Stimulated activated CD8-positive, alpha-beta memory T cell treated with anti-CD3 and anti-CD28 coated beads, Interleukin-15, amount 100 ng/mL, for 4 hours (primary cell): ENCODE data around the gene PI4K2B.
"Not testable (repeated sequence)": the region's sequence is repeated elsewhere in the genome, so short reads cannot be mapped to it uniquely, and the experiment has no call there.

ENCODE experiments used
- DNase-seq, 2 donors: peaks; one replicate each; pipeline ENCODE4 v3.0.0-alpha.2; 2020; ENCODE audit warnings: low read depth in 2 of 2

PI4K2B gene

DNA sequence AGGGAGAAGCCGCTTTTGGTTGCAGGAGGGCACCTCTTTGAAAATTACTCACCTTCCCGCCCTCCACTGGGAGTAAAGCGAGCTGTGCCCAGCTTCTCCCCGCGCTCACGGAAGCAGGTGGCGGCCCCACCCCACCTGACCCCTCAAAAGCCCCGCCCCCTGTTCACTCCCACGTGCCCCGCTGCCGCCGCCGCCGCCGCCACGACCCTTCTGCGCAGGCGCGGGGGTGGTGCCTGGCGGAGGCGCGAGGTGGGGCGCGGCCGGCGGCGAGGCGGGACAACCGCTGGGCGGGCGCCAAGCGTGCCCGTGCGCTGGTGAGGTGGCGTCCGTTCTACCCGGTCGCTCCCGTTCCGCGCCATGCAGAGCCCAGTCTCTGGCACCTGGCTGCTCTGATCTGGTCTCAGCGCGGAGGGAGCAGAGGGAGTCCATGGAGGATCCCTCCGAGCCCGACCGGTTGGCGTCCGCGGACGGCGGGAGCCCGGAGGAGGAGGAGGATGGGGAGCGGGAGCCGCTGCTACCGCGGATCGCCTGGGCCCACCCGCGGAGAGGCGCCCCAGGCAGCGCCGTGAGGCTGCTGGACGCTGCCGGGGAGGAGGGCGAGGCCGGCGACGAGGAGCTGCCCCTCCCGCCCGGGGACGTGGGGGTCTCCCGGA is at the start of gene PI4K2B:
TSS of gene PI4K2B (plus strand) at position 297 of the 653 bp plus-strand sequence. CDS start at position 428, 131 bp downstream.
- peak; percentile 85 to 90 for DNase-seq

DNA sequence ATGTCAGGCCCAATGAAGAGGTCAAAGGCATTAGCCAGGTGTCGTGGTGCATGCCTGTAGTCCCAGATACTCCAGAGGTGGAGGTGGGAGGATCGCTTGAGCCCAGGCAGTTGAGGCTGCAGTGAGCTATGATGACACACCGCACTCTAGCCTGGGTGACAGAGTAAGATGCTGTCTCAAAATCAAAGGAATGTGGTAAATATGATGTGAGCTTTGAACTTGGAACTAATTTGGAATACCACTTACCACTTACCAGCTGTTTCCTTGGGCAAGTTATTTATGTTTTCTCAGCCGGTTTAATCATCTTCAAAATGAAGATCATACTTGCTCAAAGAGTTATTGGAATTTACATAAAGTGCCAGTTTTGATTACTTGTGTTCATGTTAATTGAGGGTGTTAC is 49.8 kb upstream of the PI4K2B start:
- DNase-seq, result no peak

DNA sequence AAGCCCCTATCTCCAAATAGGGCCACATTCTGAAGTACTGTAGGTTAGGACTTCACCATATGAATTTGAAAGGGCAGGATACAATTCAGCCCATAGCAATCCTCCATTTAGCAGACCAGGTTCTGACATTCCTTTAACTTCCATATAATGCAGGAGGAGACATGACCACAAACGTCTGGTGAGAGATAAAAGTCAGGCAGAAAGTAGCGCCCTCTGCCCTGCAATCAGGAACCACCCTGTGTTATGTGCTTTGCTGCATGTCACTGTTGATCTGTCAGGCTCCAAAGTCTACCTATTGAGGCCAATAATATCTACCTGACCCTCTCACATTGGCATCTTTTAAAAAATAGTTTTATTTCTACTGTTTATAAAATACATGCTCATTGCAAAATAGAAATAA is 43.4 kb upstream of the PI4K2B start:
- DNase-seq, result no peak

DNA sequence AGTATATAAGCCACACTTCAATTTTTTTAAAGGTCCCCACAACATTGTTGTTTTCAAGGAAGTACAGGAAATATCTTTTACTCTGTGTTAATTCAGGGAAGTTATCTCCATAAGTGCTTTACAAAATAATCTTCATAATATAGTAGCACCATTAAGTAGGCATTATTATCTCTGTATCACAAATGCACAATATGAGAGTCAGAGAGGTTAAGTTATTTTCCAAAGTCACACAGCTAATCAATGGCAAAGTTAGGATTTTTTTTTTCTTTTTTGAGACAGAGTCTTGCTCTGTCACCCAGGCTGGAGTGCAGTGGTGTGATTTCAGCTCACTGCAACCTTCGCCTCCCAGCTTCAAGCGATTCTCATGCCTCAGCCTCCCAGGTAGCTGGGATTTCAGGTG is 35.1 kb upstream of the PI4K2B start:
- DNase-seq, result no peak

DNA sequence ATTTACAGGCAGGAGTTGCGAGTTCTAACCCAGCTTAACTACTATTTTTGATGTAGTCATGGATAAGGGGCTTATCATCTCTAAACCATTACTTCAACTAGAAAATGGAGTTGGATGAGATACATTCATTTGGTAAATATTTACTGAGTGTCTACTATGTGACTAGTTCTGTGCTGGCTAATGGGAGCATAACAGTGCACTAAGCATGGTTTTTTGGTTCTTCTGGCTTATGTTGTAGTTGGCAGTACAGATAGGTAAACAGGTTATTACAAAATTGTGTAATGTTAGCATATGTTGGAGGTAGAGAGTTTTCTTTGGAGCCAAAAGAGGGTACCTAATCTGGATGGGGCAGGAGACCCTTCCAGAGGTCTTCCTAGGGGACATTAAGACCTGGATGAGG is 25.8 kb upstream of the PI4K2B start:
- no peak for DNase-seq

DNA sequence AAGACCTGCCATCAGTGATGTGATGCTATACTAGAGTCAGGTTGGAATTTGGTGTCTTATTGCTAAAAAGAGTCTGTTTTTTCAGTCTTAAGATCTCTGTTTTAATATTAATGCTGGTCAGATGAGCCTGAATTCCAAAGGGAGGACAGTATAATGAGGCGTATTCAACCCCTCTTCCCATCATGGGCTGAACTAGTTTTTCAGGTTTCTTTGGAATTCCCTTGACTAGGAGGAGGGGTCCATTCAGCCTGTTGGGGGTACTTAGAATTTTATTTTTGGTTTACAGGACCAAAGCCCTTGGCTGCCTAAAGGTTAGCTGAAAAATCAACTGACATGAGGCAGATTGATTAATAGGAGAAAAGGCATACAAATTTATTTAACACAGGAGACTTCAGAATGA is 24.1 kb upstream of the PI4K2B start:
- DNase-seq, result no peak

DNA sequence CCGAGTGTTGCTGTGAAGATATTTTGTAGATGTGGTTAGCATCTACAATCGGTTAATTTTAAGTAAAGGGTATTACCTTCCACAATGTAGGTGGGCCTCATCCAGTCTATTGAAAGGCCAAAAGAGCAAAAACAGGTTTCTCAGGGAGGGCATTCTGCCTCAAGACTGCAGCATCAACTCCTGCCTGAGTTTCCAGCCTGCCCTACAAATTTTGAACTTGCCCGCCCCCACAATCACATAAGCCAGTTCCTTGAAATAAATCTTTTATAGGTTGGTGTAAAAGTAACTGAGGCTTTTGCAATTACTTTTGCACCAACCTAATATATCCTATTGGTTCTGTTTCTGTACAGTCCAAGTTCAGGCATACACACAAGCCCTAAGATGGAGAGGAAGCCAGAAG is 22.1 kb upstream of the PI4K2B start:
- DNase-seq, result no peak

DNA sequence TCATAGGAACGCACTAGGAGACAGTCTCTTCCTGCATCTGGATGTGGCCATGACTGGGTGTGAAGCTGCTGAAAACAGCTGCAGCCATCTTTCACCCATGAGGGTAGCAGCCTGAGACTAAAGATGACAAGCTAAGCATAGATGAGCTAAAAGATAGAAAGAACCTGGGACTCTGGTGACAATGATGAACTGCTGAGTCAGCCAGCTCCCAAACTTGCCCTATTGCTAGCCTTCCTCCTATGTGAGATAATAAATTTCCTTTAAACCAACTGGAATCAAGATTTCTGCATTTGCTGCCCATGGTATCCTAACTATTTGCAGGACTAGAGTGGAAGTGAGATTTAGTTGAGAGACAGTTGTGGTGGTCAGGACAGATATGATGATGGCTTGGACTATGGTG is 21.0 kb upstream of the PI4K2B start:
- no peak for DNase-seq

DNA sequence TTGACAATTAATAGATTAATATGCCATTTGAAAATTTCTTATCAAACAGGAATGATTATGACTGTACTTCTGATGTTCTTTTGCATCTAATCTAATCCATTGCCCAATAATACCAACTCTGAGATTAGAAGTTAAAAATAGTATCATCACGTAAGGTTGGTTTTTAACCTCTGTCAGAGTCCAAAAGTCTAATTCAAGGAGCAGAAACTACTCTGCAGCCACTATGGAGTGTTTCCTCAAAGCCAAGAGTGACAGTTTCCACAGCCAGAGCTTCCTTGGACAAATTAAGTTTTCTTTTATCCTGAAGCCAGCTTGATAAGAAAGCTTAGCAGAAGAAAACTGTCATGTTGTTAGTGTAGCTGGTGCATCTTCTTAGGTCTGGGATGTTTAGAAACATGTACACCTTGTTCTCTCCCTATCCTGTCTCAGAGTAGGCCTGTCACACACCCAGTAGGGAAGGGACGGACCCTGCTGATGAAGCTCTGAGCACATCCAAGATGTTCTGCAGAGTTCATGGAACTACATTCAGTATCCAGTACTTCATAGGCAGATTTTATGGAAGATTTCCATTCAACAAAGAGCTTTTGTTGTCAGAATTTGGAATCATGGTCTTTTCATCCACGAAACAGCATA is 20.4 kb upstream of the PI4K2B start:
- DNase-seq, result no peak

DNA sequence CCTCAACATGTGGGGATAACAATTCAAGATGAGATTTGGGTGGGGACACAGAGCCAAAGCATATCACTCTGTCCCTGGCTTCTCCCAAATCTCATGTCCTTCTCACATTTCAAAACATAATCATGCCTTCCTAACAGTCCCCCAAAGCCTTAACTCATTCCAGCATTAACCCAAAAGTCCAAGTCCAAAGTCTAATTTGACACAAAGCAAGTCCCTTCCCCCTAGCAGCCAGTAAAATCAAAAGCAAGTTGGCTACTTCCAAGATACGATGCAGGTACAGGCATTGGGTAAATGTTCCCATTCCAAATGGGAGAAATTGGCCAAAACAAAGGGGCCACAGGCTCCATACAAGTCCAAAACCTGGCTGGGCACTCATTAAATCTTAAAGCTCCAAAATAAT is 19.1 kb upstream of the PI4K2B start:
- DNase-seq, result not testable (repeated sequence)

DNA sequence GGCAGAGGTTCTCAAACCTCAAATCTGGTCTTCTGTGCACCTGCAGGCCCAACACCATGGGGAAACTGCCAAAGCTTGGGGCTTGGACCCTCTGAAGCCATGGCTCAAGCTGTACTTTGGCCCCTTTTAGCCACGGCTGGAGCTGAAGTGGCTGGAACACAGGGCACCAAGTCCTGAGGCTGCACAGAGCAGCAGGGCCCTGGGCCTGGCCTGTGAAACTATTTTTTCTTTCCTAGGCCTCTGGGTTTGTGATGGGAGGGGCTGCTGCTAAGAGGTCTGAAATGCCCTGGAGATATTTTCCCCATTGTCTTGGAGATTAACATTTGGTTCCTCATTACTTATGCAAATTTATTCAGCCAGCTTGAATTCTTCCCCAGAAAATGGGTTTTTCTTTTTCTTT is 18.3 kb upstream of the PI4K2B start:
- DNase-seq, result no peak

DNA sequence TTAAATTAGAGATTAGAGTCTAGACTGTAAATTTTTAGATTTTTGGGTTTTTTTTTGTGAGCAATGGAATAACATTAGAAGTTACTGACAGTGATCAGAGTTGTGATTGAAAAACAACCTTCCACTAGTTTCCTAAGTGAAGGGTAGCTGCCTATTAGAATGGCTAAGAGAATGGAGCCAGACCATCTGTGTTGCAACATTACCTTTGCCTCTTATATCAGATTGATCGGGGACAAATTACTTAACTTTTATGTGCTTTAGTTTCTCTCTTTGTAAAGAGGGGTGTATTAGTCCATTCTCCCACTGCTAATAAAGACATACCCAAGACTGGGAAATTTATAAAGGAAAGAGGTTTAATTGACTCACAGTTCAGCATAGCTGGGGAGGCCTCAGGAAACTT is 12.5 kb upstream of the PI4K2B start:
- DNase-seq, result no peak

DNA sequence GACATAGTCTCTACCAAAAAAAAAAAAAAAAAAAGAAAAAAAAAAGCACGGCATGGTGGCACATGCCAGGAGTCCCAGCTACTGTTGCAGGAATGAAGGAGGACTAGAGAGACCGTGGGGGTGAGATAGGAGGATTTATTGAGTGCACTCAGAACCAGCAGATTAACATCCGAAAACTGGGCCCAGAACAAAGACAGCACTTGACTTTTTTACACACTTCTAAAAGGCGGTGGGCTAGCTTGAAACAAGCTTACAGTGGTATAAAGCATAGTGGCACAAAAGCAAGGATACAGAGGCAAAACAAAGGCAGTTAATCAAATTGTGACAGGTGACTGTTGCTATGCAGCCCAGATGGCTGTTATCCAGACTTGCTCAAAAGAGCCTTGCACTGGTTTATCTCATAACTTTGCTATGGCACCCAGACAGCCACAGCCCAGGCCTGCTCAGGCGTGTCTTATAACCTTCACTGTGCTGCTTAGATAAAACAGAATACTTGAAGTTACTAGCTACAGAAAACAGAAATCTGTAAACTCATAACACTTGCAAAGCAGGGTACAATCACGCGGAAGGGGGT is 9.9 kb upstream of the PI4K2B start:
- no peak for DNase-seq

DNA sequence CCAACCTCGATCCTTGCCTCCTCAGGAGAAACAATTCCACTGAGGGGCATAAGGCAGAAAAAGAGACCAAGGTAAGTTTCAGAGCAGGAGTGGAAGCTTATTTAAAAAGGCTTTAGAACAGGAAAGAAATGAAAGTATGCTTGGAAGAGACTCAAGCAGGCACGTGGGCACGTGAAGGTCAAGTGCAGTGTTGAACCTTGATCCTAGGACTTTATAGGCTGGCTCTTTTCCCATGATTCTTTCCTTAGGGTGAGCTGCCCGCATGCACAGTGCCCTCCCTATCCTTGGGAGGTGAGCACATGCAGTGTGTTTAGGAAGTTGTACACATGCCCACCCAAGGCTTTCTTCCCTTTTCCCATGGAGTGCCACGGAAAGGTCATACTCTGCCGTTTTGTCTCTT is 4.0 kb upstream of the PI4K2B start:
- no peak for DNase-seq

DNA sequence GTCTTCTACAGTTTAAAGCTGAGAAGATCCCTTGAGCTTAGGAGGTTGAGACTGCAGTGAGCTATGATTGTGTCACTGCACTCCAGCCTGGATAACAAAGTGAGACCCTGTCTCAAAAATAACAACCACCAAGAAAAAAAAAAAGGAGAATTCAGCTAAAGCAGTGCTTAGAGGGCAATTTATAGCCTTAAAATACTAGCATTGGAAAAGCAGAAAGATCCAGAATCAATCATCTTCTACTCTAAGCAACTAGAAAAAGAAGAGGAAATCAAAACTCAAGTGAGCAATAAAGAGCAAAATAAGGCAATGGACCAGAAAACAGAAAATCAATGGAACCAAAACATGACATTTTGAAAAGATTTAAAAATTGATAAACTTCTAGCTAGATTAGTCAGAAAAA is 639 bp upstream of the PI4K2B start:
- no peak for DNase-seq

DNA sequence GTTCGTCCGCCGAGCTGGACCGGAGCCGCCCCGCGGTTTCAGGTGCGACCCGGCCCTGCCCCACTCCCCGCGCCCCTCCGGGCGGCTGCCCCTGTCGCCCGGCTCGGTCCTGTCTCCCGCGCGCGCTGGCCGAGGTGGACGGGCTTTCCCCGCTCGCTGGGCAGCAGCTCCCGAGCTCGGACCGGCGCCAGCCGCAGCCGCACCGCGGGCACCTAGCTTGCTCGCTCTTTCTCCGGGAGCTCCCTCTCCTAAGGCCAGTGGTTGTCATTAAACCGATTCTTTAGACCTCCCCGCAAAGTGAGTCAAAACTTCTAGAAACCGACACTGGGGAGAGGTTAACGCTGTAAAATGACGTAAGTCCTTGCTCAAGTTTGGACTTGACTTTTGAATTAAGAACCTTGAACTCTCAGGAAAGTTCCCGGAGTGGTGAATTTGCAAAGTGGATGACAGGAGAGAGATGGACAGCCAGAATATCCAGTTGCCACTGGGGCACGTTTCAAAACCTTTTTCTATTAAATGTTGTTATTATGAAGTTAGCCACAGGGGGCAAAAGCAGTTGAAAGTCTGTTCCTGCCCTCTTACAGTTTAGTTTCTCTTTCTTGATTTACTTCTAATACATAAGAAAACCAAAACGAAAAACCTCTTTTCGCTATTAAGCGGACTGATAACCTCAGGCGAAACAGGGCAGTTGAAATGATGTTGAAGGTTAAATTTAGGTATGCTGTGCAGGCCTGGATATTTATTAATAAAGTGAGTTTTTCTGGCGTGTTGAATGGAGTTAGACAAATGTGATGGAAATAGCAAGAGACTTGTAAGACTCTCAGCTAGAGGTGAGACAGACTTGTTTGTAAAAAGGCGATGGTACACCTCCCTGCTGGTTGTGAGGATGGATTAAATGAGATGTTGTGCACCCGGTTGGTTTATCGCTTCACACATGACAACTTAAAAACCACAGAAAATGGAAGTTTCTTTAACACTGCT is 847 bp downstream of the PI4K2B start:
- peak in 1 of 2 donors; percentile 5 for DNase-seq

DNA sequence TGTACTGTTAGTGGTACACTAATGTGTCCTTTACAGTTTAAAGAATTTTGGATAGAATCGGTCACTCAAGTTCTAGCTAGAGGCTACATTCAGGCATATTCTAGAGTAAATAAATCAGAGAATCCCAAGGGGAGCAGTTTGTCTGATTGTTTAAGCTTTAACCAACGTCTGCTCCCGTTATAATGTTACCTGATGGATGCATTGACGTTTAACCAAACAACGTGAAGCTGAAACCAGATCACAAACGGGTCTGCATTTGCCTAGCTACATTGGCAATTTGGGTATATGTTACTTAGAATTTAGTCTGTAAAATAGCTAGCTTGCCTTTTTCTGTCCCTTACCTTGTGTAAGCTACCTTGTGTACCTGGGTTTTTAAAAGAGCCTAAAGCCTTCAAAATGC is 1.6 kb downstream of the PI4K2B start:
- no peak for DNase-seq

DNA sequence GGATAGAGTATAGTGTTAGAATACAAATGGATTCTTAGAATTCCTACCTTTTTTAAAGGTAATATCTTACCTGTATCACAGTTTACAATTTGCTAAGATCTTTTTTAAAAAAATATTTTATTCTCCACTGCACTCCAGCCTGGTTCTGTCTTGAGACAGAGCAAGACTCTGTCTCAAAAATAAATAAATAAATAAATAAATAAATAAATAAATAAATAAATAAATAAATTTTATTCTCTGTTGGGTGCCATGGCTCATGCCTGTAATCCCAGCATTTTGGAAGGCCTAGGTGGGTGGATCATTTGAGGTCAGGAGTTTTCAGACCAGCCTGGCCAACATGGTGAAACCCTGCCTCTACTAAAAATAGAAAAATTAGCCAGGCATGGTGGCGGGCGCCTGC is 2.2 kb downstream of the PI4K2B start:
- not testable (repeated sequence) for DNase-seq

DNA sequence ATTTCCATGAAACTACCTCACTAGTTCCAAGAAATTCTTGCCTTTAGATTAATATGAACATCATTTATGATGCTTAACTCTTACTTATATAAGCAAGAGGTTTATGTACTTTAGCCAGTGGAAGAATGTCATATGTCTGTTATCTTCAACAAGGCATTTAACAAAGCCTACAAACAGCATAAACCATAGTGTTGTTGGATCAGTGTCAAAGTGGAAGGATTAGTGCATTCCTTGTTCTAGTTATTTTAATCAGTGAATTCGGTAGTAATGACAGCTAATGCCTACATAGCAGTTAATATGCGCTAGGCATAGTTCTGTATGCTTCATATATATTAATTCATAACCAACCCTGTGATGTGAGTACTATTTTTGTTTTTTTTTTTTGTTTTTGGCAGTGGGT is 3.1 kb downstream of the PI4K2B start:
- no peak for DNase-seq

DNA sequence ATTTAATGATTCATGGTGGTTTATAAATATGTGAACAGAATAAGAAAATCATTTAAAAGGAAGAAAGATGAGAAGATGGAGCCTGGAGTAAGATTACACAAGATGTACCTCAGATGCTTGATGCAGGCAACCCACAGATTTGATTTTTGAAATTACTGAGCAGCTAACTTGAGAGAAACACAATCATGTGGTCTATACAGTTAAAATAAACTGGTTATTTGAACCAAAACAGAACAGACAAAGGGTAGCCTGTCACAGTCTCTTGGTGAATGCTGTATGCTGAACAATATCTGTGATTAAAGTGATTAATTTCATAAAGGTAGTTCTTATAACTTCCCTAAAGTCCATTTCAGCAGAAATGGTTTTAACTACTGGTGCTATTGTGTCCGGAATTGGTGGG is 4.2 kb downstream of the PI4K2B start:
- no peak for DNase-seq

DNA sequence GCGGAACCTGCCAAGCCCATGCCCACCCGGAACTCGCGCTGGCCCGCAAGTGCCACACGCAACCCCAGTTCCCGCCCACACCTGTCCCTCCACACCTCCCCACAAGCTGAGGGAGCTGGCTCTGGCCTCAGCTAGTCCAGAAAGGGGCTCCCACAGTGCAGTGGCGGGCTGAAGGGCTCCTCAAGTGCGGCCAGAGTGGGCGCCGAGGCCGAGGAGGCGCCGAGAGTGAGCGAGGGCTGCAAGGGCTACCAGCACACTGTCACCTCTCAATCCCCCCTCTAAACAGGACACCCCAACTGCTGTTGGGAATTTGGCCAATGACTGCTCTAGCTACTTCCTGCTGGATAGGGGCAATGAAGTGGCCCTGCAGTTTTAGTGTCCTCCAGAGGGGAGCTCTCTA is 5.7 kb downstream of the PI4K2B start:
- not testable (repeated sequence) for DNase-seq

DNA sequence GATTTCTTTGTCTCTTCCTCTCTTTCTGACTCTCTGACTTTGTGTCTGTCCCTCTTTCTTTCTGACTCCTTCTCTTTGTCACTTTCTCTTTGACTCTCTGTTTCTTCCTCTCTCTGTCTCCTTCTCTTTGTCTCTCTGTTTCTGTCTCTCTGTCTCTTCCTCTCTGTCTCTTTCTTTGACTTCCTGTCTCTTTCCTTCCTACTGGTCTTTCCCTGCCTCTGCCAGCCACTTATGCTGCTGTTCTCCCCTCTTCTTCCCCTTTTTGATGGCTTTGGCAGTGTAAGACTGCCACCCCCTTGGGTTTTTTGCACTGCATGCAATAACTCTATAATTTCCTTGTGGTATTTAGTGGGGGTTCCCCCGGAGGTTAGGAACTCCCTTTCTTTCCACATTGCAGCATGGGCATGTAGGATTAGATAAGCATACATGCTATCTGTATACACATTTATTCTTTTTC is 6.9 kb downstream of the PI4K2B start:
- DNase-seq, result not testable (repeated sequence)
